Brain pericyte (primary cell): ENCODE results near the gene NLRP11.

Source experiments
- DNase-seq: peaks from one replicate; pipeline ENCODE4 v3.0.0-alpha.2; 2012; ENCODE audit warnings: low read depth, low spot score

NLRP11 gene

DNA sequence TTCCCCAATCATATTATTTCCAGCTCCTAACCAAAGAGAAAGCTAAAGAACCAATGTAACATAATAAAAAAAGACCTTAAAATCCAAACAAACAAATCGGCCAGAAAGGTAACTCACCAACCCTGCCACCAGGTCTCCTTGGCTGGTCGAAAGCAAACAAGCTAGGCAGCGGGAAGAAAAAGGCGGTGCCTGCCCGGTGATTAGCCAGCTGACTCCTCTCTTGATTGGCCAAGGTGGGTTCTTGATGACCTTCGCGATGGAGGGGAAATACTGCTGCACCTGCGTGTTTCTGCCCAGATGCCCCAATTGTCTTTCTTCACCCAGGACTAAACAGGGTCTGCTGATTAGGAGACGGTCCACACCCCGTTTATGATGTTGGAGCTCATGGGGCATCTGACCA is at the start of gene NLRP11:
NLRP11 (minus strand) TSS at position 154 of the 400 bp plus-strand sequence. CDS start 13,825 bp downstream, outside the sequence.
- no peak for DNase-seq

DNA sequence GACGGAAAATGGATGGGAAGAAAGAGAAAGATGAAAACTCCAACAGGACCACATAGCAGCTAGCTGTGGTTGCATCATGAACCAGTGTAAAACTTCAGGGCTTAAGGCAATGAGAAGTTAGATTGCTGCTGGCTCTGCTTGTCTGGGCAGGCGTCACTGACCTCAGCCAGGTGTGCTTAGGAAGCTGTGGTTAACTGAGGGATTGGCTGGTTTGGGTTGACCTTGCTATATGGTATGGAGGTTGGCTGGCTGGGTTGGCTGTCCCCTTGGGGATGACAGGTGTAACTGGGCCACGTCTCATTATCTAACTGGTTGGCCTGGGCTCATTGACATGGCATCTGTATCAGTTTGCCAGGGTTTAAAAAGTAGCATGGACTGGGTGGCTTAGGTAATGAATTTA is 45.4 kb upstream of the NLRP11 start:
- no peak for DNase-seq

DNA sequence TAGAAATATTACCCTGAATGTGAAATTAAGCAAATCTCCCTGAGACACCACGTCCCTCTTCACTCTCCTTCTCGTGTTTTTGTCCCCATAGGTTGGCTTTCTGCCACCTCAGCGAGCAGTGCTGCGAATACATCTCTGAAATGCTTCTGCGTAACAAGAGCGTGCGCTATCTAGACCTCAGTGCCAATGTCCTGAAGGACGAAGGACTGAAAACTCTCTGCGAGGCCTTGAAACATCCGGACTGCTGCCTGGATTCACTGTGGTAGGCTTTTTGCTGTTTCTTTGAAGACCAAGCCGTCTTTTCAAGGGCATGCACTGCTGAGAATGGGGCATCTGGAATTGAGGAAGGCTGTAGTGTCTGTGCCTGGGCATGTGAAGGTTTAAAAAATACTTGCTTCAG is 38.9 kb upstream of the NLRP11 start:
- no peak for DNase-seq

DNA sequence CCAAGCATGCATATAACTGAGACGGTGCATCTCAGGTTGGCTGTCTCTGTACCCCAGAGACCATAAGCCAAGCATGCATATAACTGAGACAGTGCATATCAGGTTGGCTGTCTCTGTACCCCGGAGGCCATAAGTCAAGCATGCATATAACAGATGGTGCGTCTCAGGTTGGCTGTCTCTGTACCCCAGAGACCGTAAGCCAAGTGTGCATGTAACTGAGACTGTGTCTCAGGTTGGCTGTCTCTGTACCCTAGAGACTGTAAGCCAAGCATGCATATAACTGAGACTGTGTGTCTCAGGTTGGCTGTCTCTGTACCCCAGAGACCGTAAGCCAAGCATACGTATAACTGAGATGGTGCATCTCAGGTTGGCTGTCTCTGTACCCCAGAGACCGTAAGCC is 35.3 kb upstream of the NLRP11 start:
- DNase-seq, result no peak

DNA sequence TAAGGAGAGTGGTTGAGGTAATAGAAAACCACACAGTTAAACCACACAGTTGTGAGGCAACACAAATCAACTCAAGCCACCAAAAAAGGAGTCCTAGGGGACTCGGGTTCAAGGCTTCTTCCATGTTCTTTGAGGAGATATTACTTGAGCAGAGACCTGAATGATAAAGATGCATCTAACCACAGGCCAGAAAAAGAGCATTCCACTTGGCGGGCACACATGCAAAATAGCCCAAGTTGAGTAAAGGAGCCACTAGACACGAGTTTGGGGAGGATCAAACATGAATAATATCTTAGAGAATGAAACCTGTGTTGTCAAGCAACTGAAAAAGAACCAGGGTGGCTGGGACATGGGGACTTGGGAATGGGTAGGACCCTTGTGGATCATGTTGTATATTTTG is 34.7 kb upstream of the NLRP11 start:
- no peak for DNase-seq

DNA sequence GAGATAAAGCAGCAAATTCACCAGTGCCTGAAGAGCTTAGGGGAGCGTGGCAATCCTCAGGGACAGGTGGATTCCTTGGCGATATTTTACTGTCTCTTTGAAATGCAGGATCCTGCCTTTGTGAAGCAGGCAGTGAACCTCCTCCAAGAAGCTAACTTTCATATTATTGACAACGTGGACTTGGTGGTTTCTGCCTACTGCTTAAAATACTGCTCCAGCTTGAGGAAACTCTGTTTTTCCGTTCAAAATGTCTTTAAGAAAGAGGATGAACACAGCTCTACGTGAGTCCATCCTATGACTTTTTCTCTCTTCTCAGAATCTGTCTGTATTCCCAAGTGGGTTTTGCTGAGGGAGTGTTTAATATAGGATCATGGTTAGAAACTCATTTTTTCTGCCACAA is 27.2 kb upstream of the NLRP11 start:
- no peak for DNase-seq

DNA sequence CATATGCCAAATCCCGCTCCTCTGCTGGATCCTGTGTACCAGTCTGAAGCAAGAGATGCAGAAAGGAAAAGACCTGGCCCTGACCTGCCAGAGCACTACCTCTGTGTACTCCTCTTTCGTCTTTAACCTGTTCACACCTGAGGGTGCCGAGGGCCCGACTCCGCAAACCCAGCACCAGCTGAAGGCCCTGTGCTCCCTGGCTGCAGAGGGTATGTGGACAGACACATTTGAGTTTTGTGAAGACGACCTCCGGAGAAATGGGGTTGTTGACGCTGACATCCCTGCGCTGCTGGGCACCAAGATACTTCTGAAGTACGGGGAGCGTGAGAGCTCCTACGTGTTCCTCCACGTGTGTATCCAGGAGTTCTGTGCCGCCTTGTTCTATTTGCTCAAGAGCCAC is 26.6 kb upstream of the NLRP11 start:
- no peak for DNase-seq

DNA sequence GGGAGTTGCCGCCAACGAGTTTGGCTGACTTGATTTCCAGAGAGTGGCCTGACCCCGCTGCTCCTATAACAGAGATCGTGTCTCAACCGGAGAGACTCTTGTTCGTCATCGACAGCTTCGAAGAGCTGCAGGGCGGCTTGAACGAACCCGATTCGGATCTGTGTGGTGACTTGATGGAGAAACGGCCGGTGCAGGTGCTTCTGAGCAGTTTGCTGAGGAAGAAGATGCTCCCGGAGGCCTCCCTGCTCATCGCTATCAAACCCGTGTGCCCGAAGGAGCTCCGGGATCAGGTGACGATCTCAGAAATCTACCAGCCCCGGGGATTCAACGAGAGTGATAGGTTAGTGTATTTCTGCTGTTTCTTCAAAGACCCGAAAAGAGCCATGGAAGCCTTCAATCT is 26.2 kb upstream of the NLRP11 start:
- no peak for DNase-seq

DNA sequence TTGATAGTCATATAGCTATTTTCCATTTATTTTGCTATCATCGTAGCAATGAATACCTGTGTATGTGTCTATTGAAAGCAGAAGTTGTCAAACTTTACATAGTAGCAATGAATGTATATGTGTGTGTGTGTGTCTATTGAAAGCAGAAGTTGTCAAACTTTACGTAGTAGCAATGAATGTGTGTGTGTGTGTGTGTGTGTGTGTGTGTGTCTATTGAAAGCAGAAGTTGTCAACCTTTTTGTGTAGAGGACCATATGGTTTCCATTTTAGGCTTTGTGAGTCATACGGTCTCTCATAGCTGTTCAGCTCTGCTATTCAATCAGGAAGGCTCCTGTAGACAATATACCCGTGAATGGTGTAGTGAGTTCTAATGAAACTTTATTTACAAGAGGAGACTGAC is 25.4 kb upstream of the NLRP11 start:
- DNase-seq, result no peak

DNA sequence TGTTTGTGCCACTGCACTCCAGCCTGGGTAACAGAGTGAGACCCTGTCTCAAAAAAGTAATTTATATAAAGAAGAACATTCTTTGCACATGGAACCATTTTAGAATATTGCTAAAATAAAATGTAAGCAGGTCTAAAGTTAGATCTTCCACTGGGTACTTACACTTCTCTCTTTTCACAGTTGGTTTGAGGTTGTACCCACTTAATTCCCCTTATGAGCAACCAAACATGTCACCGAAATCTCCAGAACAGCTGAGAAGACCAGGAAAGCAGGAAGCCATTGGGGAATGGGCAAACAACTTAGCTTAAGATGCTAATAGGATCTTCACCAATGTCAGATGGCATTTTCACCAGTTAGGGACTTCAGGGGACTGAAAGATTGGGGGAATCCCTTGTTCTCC is 23.4 kb upstream of the NLRP11 start:
- no peak for DNase-seq

DNA sequence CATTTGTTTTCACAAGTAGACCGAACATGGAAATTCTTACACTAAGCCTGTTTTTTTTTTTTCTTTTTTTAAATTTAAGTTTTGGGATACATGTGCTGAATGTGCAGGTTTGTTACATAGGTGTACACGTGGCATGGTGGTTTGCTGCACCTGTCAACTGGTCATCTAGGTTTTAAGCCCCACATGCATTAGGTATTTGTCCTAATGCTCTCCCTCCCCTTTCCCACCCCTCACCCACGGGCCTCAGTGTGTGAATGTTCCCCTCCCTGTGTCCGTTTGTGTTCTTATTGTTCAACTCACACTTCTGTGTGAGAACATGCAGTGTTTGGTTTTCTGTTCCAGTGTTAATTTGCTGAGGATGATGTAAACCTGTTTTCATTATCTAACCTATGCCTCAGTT is 7.1 kb upstream of the NLRP11 start:
- DNase-seq, result no peak

DNA sequence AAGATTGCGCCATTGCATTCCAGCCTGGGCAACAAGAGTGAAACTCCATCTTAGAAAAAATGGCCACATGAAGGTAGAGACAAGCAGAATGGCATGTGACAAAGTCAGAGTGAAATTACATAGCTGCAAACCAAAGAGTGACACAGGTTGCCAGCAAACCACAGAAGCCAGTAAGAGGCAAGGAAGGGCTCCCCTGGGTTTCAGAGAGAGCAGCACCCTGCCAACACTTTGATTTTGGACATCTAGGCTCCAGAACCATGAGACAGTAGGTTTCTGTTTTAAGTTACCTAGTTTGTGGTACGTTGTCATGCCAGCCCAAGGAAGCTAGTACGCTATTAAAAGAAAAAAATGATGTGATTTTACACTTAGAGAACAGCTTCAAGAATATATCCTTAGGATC is 6.5 kb upstream of the NLRP11 start:
- DNase-seq, result no peak

DNA sequence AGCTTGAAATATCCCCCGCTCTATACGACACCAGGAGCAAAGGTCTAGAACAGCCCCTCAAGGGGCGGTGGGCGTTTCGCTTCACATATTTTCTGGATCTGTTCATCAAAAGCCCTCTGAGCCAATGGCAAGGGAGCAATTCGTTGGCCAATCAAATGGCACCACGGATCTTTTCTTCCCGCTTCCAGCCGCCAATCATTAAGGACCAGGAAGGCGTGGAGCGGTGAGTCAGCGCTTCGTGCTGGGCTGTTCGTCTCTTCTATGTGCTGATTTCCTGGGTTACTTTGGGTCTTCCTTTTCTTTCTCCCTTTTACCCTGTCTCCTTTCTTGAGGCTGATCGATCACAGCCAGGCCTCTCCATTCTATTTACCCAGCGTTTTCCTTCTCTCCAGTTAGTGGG is 4.5 kb upstream of the NLRP11 start, which contains the start of gene NLRP4:
NLRP4 (plus strand) TSS at position 201 of the 400 bp plus-strand sequence. CDS start 15,541 bp downstream, outside the sequence.
- DNase-seq, result no peak

DNA sequence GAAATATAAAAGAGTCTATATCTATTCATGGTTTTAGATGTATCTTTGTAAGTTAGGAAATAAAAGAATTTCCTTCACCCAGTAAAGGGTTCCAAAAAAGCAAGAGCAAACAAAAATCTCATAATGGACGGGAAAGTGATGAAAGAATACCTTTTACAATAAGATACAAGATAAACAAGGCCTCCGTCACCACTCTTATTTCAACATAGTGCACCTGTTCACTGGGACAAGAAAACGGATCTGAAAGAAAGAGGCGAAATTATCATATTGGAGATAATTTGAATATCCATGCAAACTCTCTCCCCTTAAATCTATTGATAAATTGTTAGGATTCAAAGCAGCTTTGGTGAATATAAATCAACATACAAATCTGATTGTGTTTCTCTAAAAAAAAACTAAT is 877 bp upstream of the NLRP11 start:
- DNase-seq, result no peak

DNA sequence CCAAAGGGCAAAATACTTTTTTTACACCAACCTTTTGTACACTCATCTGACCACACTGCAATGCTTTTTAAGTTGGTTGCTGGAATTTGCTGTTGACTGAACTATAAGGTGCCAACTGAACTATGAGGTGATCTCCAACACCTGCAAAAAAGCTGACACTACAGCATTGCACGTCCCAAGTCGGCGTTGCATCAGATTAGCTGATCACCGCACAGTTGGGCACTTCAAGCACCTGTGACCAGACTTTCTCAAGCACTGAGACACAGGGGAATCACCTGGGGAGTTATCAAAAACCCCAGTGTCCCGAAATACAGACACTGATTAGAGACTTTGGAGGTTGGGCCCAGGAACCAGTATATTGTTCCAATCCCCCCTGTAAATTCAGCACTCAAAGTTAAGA is 1.1 kb downstream of the NLRP11 start:
- no peak for DNase-seq

DNA sequence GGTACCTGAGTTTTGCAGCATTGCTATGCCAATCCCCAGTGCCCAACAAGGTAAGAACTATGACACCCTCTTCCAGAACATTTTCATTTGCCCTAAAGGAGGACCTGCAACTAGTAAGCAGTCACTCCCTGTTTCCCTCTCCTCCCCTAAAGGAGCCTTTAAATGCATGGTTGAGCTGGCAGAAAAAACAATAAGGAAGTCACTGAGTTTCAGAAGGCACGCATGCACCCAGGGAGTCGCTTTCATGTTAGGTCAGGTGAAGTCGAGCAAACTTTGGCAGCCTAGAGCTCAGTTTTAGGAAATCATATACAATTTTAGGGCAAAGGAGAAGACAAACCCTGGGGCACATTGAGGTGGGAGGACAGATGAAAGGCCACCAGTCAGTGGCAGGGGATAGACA is 11.8 kb downstream of the NLRP11 start:
- no peak for DNase-seq

DNA sequence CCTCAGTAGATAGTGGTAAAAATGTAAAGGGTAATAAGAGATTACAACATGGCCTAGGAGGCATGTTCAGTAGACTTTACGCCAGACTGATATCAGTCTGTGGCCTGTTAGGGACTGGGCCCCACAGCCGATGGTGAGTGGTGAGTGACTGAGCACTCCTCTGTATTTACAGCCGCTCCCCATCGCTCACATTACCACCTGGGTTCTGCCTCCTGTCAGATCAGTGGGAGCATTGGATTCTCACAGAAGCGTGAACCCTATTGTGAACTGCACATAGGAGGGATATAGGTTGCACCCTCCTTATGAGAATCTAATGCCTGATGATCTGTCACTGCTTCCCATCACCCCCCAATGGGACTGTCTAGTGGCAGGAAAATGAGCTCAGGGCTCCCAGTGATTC is 17.9 kb downstream of the NLRP11 start:
- DNase-seq, result no peak

DNA sequence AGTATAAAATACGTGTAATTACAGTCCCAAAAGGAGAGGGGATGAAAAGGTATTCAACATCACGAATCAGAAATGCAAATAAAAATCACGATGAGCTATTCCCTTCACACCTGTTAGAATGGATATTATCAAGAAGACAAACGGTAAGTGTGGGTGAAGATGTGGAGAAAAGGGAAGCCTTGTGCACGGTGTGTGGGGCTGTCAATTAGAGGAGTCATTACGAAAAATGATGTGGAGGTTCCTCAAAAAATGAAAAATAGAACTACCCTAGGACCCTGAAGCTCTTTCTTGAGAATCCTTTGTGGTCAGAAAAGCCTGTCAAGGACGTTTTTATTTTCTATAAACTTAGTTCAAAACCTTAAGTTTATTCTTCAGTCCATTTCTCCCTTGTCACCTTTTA is 19.4 kb downstream of the NLRP11 start:
- no peak for DNase-seq

DNA sequence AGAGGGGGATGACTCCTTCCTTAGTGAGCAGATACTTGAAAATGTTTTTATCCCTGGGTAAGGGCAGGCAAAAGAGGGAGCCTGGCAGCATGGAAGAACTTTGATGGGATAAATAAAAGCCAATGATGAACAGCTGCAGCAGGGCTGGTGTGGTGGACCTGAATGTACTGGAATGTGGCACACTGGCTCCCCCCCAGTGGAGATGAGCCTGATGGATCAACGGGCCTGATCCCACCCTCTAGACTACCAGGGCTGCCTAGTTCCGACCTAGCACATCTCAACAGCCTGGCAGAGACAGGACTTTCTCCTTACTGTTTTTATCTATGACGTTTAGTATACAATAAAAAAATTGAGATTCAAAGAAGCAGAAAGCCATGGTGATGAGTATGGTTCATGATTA is 20.5 kb downstream of the NLRP11 start:
- DNase-seq, result no peak

DNA sequence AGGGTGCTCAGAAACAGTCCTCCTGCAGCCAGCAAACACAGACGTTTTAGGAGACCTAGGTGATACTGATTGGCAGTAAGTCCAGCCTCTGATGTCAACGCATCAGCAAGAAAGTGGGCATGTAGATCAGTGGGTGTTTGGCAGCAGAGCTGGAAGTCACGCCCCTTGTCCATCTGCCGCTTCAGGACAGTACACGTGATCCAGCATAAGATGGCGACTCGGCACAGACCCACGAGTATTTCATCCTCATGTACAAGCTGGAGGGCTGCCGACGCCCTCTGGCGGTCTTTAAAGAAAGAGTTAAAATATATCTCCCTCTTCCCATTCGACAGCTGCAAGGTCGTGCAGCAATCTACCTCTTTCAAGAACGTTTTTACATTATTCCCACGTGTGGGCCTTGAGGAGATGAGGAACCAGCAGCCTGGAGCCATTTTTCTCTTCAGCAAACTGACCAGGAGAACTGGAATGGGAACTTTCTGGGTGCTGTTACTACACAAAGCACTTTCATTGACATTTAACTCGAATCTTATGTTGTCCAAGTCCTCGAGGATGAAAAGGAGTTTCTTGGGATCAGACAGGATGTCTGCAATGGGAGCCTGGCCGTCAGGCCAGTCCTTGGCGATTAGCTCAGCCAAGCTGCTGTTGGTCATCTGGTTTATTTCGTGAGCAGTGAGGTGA is 22.3 kb downstream of the NLRP11 start:
- no peak for DNase-seq

DNA sequence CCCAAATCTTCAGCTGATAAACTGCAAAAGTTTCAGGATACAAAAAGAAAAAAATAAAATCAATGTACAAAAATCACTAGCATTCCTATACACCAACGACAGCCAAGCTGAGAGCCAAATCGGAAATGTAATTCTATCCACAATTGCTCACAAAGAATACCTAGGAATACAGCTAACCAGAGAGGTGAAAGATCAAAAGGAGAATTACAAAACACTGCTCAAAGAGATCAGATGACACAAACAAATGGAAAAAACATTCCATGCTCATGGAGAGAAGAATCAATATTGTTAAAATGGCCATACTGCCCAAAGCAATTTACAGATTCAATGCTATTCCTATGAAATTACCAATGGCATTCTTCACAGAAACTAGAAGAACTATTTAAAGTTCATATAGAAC is 29.5 kb downstream of the NLRP11 start:
- DNase-seq, result no peak

DNA sequence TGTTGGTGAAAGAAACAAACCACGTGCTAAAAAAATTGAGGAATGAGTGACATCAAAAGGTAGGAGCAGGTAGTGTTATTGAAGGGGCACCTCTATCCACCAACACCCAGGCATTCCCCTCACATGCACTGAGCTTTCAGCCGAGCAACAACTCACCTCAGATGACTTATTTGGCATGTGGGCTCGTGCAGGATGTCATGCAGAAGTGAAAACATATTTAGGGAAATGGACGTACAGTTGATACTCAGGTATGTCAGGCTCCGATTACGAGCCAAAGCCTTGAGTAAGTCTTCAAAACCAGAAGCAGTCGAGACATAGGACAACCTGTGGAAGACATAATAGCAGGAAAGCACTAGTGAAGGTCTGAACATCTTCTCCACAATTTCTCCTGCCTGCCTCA is 30.4 kb downstream of the NLRP11 start:
- no peak for DNase-seq

DNA sequence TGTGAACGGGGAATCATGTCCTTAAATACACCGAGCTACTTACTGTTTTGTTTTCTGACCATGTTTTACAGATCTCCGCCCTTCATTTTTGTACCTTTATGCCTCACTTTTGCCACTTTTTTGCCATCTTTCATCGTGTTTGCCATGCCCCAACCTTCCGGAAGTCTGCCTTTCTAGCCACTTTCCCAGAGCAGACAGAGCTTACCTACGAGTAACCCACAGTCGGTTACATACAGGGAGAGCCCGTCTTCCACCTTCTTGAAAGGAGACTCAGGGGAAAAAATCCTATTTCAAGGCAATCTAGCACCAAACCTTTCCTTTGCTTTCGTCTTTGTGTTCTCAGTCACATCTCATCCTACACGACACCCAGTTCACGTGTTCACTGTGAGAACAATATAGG is 36.8 kb downstream of the NLRP11 start:
- DNase-seq, result no peak

DNA sequence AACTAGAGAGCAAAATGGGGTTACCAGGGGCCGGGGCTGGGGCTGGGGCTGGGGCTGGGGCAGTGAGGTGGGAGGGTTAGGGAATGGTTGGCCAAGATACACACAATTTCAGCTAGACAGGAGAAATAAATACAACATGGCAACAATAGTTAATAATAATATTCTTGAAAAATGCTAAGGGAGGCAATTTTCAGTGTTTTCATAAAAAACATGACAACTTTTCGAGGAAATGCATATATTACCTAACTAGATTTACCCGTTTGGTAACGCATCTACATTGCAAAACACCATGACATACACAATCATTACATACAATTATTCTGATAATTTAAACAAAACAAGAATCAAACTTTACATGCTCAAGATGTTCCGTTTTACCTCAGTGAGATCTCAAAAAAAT is 50.7 kb downstream of the NLRP11 start:
- no peak for DNase-seq
